Ovary (tissue), 9 donors: ENCODE results near the gene IGF1. TPM values are rescaled to one million over a fixed set of nuclear protein-coding genes. Genes with fewer than 3 reads are reported as not detected.

Experiments
- DNase-seq, 5 donors: peaks; one replicate each; pipeline ENCODE4 v3.0.0-alpha.2; 2019 to 2020
- H3K27ac ChIP-seq, 2 donors: fragments of 200-600 bp; one replicate each; pipeline versions ENCODE4 v1.5.1 to v1.8.0; 2019 to 2022
- H3K27me3 ChIP-seq: fragments of 200-600 bp; one replicate; pipeline ENCODE4 v1.8.0; 2022
- H3K36me3 ChIP-seq: fragments of 200-600 bp; sonication (generic); one replicate; pipeline ENCODE4 v1.5.1; 2019
- H3K4me1 ChIP-seq: one replicate; pipeline ENCODE4 v1.8.1; 2013; ENCODE audit warnings: mild to moderate bottlenecking, moderate library complexity; ENCODE audit not compliant: insufficient read depth
- H3K4me3 ChIP-seq: fragments of 200-600 bp; sonication (generic); one replicate; pipeline ENCODE4 v1.5.1; 2017
- H3K9me3 ChIP-seq, 2 donors: fragments of 200-600 bp in 1 of 2; sonication (generic) in 1 of 2; one replicate each; pipeline versions ENCODE4 v1.5.1 to v1.8.1; 2013 to 2019; ENCODE audit warnings: mild to moderate bottlenecking in 1 of 2, moderate library complexity in 1 of 2
- EP300 ChIP-seq: sonication (generic); formaldehyde crosslinking; IDR thresholded peaks from one replicate; pipeline ENCODE4 v1.6.1; 2017; ENCODE audit warnings: antibody characterized with exemption
- POLR2A ChIP-seq: fragments of 450-650 bp; IDR thresholded peaks from one replicate; pipeline ENCODE4 v1.6.1; 2017; ENCODE audit warnings: antibody characterized with exemption, mild to moderate bottlenecking, moderate library complexity
- WGBS, 3 donors: extraction: QIAGEN DNeasy Blood & Tissue Kit in 1 of 3; methylation state at CpG; one replicate each; pipeline versions ENCODE4 v1.1.5 to v1.1.7; 2013 to 2017; 5-methylcytosine and 5-hydroxymethylcytosine counted together
- intact Hi-C, 4 donors: fragments of 100-400 bp; cut with DNase I; formaldehyde crosslinking; loops; one replicate each; pipeline versions ENCODE4 v1.11.0 to v1.15.1; 2022 to 2023
- polyA plus RNA-seq, 2 donors: library from polyadenylated mRNA; stranded (reverse); fragments of 200-250 nt in 1 of 2; fragments of 350-450 nt in 1 of 2; fragmentation: Illumina TruSeq in 1 of 2; extraction: RNeasy Lipid Tissue Mini Kit (QIAGEN cat#74804) in 1 of 2; gene quantifications; one replicate each; pipeline ENCODE4 v1.2.3, GENCODE V29; 2013 to 2014
- total RNA-seq, 7 donors: library from RNA; depleted of rRNA in 2 of 7; stranded (reverse); fragments of >200 nt in 2 of 7; fragmentation: NEBNext Ultra II Directional in 3 of 7; extraction: Animal tissue kit (Norgen Biotek cat#: 25700) in 3 of 7; gene quantifications; one replicate each; pipeline versions ENCODE4 v1.1.0 to v1.2.4, GENCODE V29; 2016 to 2023
- TF ChIP-seq, protein P1 (sequence below), 3 donors: fragments of 450-650 bp in 2 of 3; fragments of 200-600 bp in 1 of 3; IDR thresholded peaks; one replicate each; pipeline versions ENCODE4 v1.5.1 to v1.8.0; 2016 to 2022; ENCODE audit warnings: antibody characterized with exemption in 3 of 3, mild to moderate bottlenecking in 1 of 3
- donor health status: DM: no; HTN: no; CAD: no; lungs with moderate emphysema.
- donor health status: DM: no; HTN: no; CAD: no.
- donor health status: Bipolar disorder and iron deficiency.
- donor health status: DM: yes; HTN: yes; CAD: no.
- donor health status: DM: no; HTN: no; CAD: no.
- donor health status: DM: yes; HTN: yes; CAD: no.

The IGF1 gene
- total and polyA plus RNA-seq, 9 donors: 1.4 to 44.4 (median 9.3) TPM

DNA sequence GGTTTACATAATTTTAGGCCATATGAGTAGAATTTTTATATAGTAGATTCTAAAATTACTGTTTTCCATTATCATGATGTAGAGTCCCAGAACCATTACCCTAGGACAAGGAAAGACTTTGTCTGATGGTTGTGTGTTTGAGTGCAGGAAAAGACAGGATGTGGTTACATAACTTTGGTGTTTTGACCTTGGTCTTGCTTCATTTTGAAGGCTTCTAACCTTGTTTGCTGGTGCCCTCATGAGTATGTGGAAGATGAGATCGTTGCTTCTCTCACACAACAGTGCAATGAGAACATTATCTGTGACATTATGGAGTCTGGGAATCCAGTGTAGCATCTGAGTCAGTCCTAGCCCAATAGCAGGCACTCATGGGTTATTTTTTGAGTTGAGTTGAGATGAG is 106.2 kb downstream of the IGF1 start:
- H3K4me1 ChIP-seq: no peaks in the 10 kb centered on the region
- H3K27me3 ChIP-seq: no peaks in the 10 kb centered on the region
- no peaks in the 10 kb centered on the region for H3K36me3 ChIP-seq
- no peak overlapping the region for H3K27ac ChIP-seq
- DNase-seq: no peak
- WGBS, 3 donors: 78 to 97% (median 84%) methylated on average over 1 of the region's 1 CpG
- no peaks in the 10 kb centered on the region for H3K9me3 ChIP-seq
- H3K4me3 ChIP-seq: no peak overlapping the region
- TF ChIP-seq POLR2A: no peak
- no peak for TF ChIP-seq EP300
- TF ChIP-seq, protein P1, sequence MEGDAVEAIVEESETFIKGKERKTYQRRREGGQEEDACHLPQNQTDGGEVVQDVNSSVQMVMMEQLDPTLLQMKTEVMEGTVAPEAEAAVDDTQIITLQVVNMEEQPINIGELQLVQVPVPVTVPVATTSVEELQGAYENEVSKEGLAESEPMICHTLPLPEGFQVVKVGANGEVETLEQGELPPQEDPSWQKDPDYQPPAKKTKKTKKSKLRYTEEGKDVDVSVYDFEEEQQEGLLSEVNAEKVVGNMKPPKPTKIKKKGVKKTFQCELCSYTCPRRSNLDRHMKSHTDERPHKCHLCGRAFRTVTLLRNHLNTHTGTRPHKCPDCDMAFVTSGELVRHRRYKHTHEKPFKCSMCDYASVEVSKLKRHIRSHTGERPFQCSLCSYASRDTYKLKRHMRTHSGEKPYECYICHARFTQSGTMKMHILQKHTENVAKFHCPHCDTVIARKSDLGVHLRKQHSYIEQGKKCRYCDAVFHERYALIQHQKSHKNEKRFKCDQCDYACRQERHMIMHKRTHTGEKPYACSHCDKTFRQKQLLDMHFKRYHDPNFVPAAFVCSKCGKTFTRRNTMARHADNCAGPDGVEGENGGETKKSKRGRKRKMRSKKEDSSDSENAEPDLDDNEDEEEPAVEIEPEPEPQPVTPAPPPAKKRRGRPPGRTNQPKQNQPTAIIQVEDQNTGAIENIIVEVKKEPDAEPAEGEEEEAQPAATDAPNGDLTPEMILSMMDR (IDR thresholded peaks at IDR 0.05): no peak
- intact Hi-C loops: no loop called here

DNA sequence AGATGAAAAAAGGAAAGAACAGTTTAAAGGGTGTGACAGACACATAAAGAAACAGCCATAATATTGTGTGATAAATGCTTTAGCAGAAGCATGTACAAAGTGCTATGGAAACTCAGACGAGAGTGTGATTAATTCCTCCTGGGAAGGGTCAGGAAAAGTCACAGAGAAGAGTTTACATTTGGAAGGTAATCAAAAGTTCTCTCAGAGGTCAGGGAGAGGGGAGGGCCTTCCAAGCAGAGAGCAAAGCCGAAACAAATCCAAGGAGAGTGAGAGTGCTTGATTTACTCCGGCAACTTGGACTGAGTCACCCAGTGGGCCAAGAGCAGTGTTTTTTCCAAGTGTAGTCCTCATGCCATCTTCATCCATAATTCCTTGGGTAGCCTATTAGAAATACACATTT is 108.3 kb downstream of the IGF1 start:
- Histone ChIP-seq H3K27ac (no peak overlapping the region), H3K4me1 (no peaks in the 10 kb centered on the region), H3K4me3 (no peak overlapping the region), H3K36me3 (no peaks in the 10 kb centered on the region), H3K9me3 (no peaks in the 10 kb centered on the region), H3K27me3 (no peaks in the 10 kb centered on the region)
- no peak for DNase-seq
- WGBS, 3 donors: 8 to 13% (median 12%) methylated on average over 3 of the region's 3 CpGs
- intact Hi-C loops: no loop called here
- TF ChIP-seq, protein P1 (IDR thresholded peaks at IDR 0.05): no peak
- TF ChIP-seq POLR2A (no peak), EP300 (no peak)

DNA sequence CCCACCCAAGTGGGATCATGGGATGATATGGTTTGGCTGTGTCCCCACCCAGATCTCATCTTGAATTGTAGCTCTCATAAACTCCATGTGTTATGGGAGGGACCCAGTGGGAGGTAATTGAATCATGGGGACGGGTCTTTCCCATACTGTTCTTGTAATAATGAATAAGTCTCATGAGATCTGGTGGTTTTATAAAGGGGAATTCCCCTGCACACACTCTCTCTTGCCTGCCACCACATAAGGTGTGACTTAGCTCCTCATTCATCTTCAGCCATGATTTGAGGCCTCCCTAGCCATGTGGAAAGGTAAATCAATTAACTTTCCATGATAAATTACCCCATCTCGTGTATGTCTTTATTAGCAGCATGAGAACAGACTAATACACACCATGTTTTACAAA is 109.2 kb downstream of the IGF1 start:
- Histone ChIP-seq H3K36me3 (no peaks in the 10 kb centered on the region), H3K9me3 (no peaks in the 10 kb centered on the region), H3K27ac (no peak overlapping the region), H3K4me1 (no peaks in the 10 kb centered on the region), H3K27me3 (no peaks in the 10 kb centered on the region), H3K4me3 (no peak overlapping the region)
- no peak for DNase-seq
- TF ChIP-seq EP300 (no peak), POLR2A (no peak)
- TF ChIP-seq, protein P1 (IDR thresholded peaks at IDR 0.05): no peak
- 70 to 83% (median 75%) methylated on average over 2 of the region's 2 CpGs for WGBS, 3 donors
- intact Hi-C loops: no loop called here

DNA sequence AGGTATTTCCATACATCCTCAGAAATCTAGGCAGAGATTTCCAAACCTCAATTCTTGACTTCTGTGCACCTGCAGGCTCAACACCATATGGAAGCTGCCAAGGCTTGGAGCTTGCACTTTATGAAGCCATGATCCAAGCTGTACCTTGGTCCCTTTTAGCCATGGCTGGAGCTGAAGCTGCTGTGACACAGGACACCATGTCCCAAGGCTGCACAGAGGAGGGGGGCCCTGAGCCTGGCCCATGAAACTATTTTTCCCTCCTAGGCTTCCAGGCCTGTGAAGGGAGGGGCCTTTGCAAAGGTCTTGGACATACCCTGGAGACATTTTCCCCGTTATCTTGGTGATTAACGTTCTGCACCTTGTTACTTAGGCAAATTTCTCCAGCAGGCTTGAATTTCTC is 110.5 kb downstream of the IGF1 start:
- 64 to 66% (median 66%) methylated on average over 2 of the region's 2 CpGs for WGBS, 3 donors
- H3K9me3 ChIP-seq: no peaks in the 10 kb centered on the region
- no peak overlapping the region for H3K4me3 ChIP-seq
- no peak overlapping the region for H3K27ac ChIP-seq
- H3K4me1 ChIP-seq: no peaks in the 10 kb centered on the region
- TF ChIP-seq EP300 (no peak), POLR2A (no peak)
- TF ChIP-seq, protein P1 (IDR thresholded peaks at IDR 0.05): no peak
- no peak for DNase-seq
- H3K36me3 ChIP-seq: no peaks in the 10 kb centered on the region
- no peaks in the 10 kb centered on the region for H3K27me3 ChIP-seq
- intact Hi-C loops: no loop called here

DNA sequence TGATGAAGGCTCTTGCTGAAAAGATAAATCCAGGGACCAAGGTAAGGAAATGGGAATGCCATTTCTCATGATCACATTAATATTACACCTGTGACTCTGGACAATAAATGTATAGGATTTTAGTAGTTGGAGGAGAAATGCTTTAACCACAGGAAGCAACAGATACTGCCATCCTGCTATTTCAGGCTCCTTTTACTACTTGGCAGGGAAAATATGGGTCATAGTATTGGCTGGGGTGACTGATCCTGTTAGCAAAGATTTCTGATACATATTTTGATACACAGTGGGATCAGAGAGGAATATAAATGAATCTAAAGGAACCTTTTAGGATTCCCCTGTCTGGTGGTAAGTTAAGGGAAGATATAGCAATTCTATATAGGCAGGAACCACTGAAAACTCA is 115.0 kb downstream of the IGF1 start:
- intact Hi-C loops: no loop called here
- TF ChIP-seq, protein P1 (IDR thresholded peaks at IDR 0.05): no peak
- no peak for TF ChIP-seq EP300
- TF ChIP-seq POLR2A: no peak
- Histone ChIP-seq H3K27me3 (no peaks in the 10 kb centered on the region), H3K4me1 (no peaks in the 10 kb centered on the region), H3K4me3 (no peak overlapping the region), H3K9me3 (no peaks in the 10 kb centered on the region), H3K27ac (no peak overlapping the region), H3K36me3 (no peaks in the 10 kb centered on the region)
- no peak for DNase-seq
